Endothelial cell of umbilical vein (primary cell): ENCODE results near the gene C19orf25. TPM values are rescaled to one million over a fixed set of nuclear protein-coding genes. Genes with fewer than 3 reads are reported as not detected.

Source experiments
- BruUV-seq: library from RNA; stranded (reverse); fragments of 400-500 nt; replicated peaks from 2 replicates; lab custom pipeline; 2021; lab: Mats Ljungman, UMichigan
- CTCF ChIA-PET: fragments of 300-600, 350-600 bp; sonication (Branson Sonifier 250); formaldehyde crosslinking; loops from one replicate; lab custom pipeline; 2021; ENCODE audit warnings: antibody characterized with exemption, inconsistent platforms; lab: Charles Lee
- POLR2A ChIA-PET: fragments of 300-600, 350-600 bp; sonication (Branson Sonifier 250); formaldehyde crosslinking; loops from one replicate; lab custom pipeline; 2021; ENCODE audit warnings: antibody characterized with exemption, inconsistent platforms; lab: Charles Lee
- DNase-seq: peaks from one replicate; pipeline ENCODE4 v3.0.0-alpha.2; 2011; ENCODE audit warnings: low read depth, low spot score
- FAIRE-seq: peaks from 2 replicates; lab custom pipeline; 2011; peaks lifted over from hg19 to GRCh38; lab: Jason Lieb, UNC
- H2AFZ ChIP-seq: 2 replicates; pipeline ENCODE4 v1.6.0; 2012; ENCODE audit warnings: low read depth, low read length, control low read depth, inconsistent platforms
- H3K27ac ChIP-seq: 2 replicates; pipeline ENCODE4 v1.5.1; 2011; ENCODE audit warnings: low read depth, mild to moderate bottlenecking, control low read depth, low read length, moderate library complexity; ENCODE audit not compliant: insufficient read depth
- H3K27me3 ChIP-seq, 2 experiments: 2 replicates each; pipeline versions ENCODE4 v1.6.0 to v1.6.1; 2011; ENCODE audit warnings: low read length in 2 of 2, mixed read lengths in 1 of 2; ENCODE audit not compliant: control insufficient read depth in 2 of 2, insufficient read depth in 2 of 2
- H3K36me3 ChIP-seq, 2 experiments: 2 replicates in 1 of 2; 3 replicates in 1 of 2; pipeline ENCODE4 v1.5.1; 2011; ENCODE audit warnings: low read length in 2 of 2, mild to moderate bottlenecking in 1 of 2, moderate library complexity in 1 of 2; ENCODE audit not compliant: control insufficient read depth in 2 of 2, insufficient read depth in 2 of 2; ENCODE audit errors: extremely low read depth in 1 of 2
- H3K4me1 ChIP-seq: 3 replicates; pipeline ENCODE4 v1.5.1; 2011; ENCODE audit warnings: mild to moderate bottlenecking, low read length; ENCODE audit not compliant: control insufficient read depth, insufficient read depth; ENCODE audit errors: extremely low read depth
- H3K4me2 ChIP-seq: 2 replicates; pipeline ENCODE4 v1.6.1; 2011; ENCODE audit warnings: low read length, control low read depth, mixed read lengths; ENCODE audit not compliant: insufficient read depth
- H3K4me3 ChIP-seq, 3 experiments: fragments of 200-600 bp in 1 of 3; sonication (generic), shearing (Covaris generic) in 1 of 3; replicated peaks in 1 of 3; 2 replicates each; pipeline ENCODE4 v1.5.1; 2011 to 2016; ENCODE audit warnings: control low read depth in 3 of 3, low read length in 3 of 3, mild to moderate bottlenecking in 2 of 3, inconsistent platforms in 1 of 3, low read depth in 1 of 3, moderate library complexity in 1 of 3; ENCODE audit not compliant: insufficient read depth in 1 of 3
- H3K79me2 ChIP-seq: 2 replicates; pipeline ENCODE4 v1.6.0; 2012; ENCODE audit warnings: low read length, inconsistent platforms; ENCODE audit not compliant: control insufficient read depth, insufficient read depth
- H3K9ac ChIP-seq: replicated peaks from 2 replicates; pipeline ENCODE3; 2011; ENCODE audit warnings: low read length, control low read depth; ENCODE audit not compliant: insufficient read depth; ENCODE audit errors: extremely low read depth
- H3K9me1 ChIP-seq: replicated peaks from 3 replicates; pipeline ENCODE4 v1.6.0; 2011; ENCODE audit warnings: mild to moderate bottlenecking, low read length; ENCODE audit not compliant: control insufficient read depth, insufficient read depth; ENCODE audit errors: extremely low read depth
- H3K9me3 ChIP-seq: replicated peaks from 2 replicates; pipeline ENCODE4 v1.5.1; 2012; ENCODE audit warnings: low read length, inconsistent platforms; ENCODE audit not compliant: control insufficient read depth, insufficient read depth
- H4K20me1 ChIP-seq: replicated peaks from 2 replicates; pipeline ENCODE3; 2011; ENCODE audit warnings: mild to moderate bottlenecking, low read length; ENCODE audit not compliant: control insufficient read depth, insufficient read depth; ENCODE audit errors: extremely low read depth
- EZH2 ChIP-seq: IDR thresholded peaks from 2 replicates; pipeline ENCODE4 v1.6.1; 2012; ENCODE audit warnings: borderline replicate concordance, low read depth, mild to moderate bottlenecking, moderate library complexity, low read length, inconsistent platforms; ENCODE audit not compliant: severe bottlenecking
- JUN ChIP-seq: IDR thresholded peaks from 2 replicates; pipeline ENCODE4 v1.6.1; 2011; ENCODE audit warnings: borderline replicate concordance, low read depth; ENCODE audit not compliant: insufficient read length, insufficient read depth
- POLR2AphosphoS5 ChIP-seq: IDR thresholded peaks from 2 replicates; pipeline ENCODE4 v1.6.1; 2012; ENCODE audit warnings: low read depth, mild to moderate bottlenecking, control low read depth, low read length, moderate library complexity; ENCODE audit not compliant: insufficient read depth
- dilution Hi-C: fragments of 300-500 bp; cut with MboI; formaldehyde crosslinking; loops from one replicate; pipeline ENCODE4 v1.15.0; 2019; ENCODE audit warnings: low sequenced_read_pairs; ENCODE audit not compliant: extremely low pct_ligation_motif_present
- intact Hi-C: fragments of 100-400 bp; cut with micrococcal nuclease; formaldehyde crosslinking; loops from one replicate; pipeline ENCODE4 v1.10.0; 2022
- polyA plus RNA-seq, 4 experiments: library from polyadenylated mRNA; depleted of rRNA in 3 of 4; stranded (reverse) in 3 of 4; unstranded in 1 of 4; fragments of >200 nt; gene quantifications; 2 replicates each; pipeline versions ENCODE4 v1.2.1 to v1.2.3, GENCODE V29; 2011 to 2012; ENCODE audit warnings: missing spikeins in 1 of 4
- total RNA-seq: library from RNA; stranded (reverse); gene quantifications from 2 replicates; pipeline ENCODE4 v1.2.3, GENCODE V29; 2021

C19orf25 gene
- total and polyA plus RNA-seq, 2 donors (not counting 3 experiments of a cell fraction or from before 2014, with no cell fraction given) = 28.0 to 34.6 TPM

DNA sequence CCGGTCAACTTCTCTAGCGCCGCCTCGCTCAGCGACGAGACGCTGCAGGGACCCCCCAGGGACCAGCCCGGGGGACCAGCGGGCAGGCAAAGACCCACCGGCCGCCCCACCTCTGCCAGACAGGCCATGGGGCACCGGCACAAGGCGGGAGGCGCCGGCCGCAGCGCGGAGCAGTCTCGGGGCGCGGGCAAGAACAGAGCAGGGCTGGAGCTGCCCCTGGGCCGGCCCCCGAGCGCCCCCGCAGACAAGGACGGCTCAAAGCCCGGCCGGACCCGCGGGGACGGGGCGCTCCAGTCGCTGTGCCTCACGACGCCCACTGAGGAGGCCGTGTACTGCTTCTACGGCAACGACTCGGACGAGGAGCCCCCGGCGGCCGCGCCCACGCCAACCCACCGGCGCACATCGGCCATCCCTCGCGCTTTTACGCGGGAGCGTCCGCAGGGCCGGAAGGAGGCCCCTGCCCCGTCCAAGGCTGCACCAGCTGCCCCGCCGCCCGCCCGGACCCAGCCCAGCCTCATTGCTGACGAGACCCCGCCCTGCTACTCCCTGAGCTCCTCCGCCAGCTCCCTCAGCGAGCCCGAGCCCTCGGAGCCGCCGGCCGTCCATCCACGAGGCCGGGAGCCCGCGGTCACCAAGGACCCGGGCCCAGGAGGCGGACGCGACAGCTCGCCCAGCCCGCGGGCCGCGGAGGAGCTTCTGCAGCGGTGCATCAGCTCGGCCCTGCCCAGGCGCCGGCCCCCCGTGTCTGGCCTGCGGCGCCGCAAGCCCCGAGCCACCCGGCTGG lies 11.3 kb downstream of the C19orf25 start:
- peaks cover 5% of the 10 kb centered on the region for H3K4me1 ChIP-seq
- H3K4me2 ChIP-seq = no peak overlapping the region
- H3K9me3 ChIP-seq = no peaks in the 10 kb centered on the region
- no peaks in the 10 kb centered on the region for H3K79me2 ChIP-seq
- no peak overlapping the region for H3K4me3 ChIP-seq
- ChIA-PET POLR2A (no interaction called here), CTCF (interaction anchor here (0.6 to 3.6 kb wide), 6 partner anchors 9 to 387 kb away, joined by 3 to 11 read pairs (median 6); partner anchors contain the start of gene REEP6)
- no TSS peak for BruUV-seq
- dilution Hi-C loops (no loop called here), intact Hi-C loops (no loop called here)
- H3K36me3 ChIP-seq = no peaks in the 10 kb centered on the region
- TF ChIP-seq EZH2 (peak; percentile 76), POLR2AphosphoS5 (no peak)
- no peak overlapping the region for H2AFZ ChIP-seq
- H4K20me1 ChIP-seq = no peaks in the 10 kb centered on the region
- H3K9ac ChIP-seq = no peak overlapping the region
- no peaks in the 10 kb centered on the region for H3K9me1 ChIP-seq
- H3K27me3 ChIP-seq = peaks cover 42 to 76% of the 10 kb centered on the region in 2 experiments
- no peak for FAIRE-seq
- no peak for DNase-seq
- H3K27ac ChIP-seq = no peak overlapping the region

DNA sequence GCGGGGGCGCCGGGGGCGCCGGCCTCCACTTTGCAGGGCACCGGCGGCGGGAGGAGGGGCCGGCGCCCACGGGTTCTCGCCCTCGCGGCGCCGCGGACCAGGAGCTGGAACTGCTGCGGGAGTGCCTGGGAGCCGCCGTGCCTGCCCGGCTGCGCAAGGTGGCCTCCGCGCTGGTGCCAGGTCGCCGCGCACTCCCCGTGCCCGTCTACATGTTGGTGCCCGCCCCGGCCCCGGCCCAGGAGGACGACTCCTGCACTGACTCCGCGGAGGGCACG lies 11.9 kb downstream of the C19orf25 start:
- no peaks in the 10 kb centered on the region for H4K20me1 ChIP-seq
- dilution Hi-C loops = no loop called here
- no peaks in the 10 kb centered on the region for H3K79me2 ChIP-seq
- H3K27me3 ChIP-seq = peaks cover 40 to 70% of the 10 kb centered on the region in 2 experiments
- H3K4me1 ChIP-seq = peaks cover 5% of the 10 kb centered on the region
- CTCF ChIA-PET = interaction anchor here (0.6 to 3.6 kb wide), 7 partner anchors 9 to 388 kb away, joined by 3 to 11 read pairs (median 6); partner anchors contain the start of gene REEP6
- H3K9ac ChIP-seq = no peak overlapping the region
- H3K9me3 ChIP-seq = no peaks in the 10 kb centered on the region
- H3K4me3 ChIP-seq = no peak overlapping the region
- no peak overlapping the region for H3K27ac ChIP-seq
- no peak overlapping the region for H3K4me2 ChIP-seq
- POLR2A ChIA-PET = no interaction called here
- FAIRE-seq (no peak), DNase-seq (no peak)
- no peaks in the 10 kb centered on the region for H3K36me3 ChIP-seq
- TF ChIP-seq EZH2 (no peak), JUN (no peak), POLR2AphosphoS5 (no peak)
- no peaks in the 10 kb centered on the region for H3K9me1 ChIP-seq
- no peak overlapping the region for H2AFZ ChIP-seq
- intact Hi-C loops = no loop called here
- BruUV-seq = no TSS peak
